ENCODE results near the gene CAPZA1. TPM values are rescaled to one million over a fixed set of nuclear protein-coding genes. Genes with fewer than 3 reads are reported as not detected.

The CAPZA1 gene
- total RNA-seq, 1 experiment from 2014 or later, result 171 TPM

GRCh38 chr1:112672842-112673241, 53.2 kb downstream of the CAPZA1 start:
- Histone ChIP-seq H3K4me3 (ENCODE audit: low read depth, low read length, poor library complexity, severe bottlenecking) (no peak overlapping the region), H3K36me3 (ENCODE audit: insufficient read depth, low read length, poor library complexity, severe bottlenecking) (peaks cover 32% of the 10 kb centered on the region), H3K4me1 (ENCODE audit: insufficient read depth, low read length, poor library complexity, severe bottlenecking) (peaks cover 16% of the 10 kb centered on the region), H3K27ac (ENCODE audit: low read depth, low read length, poor library complexity, severe bottlenecking) (no peak overlapping the region), H3K9me3 (ENCODE audit: low read depth, low read length, poor library complexity, severe bottlenecking) (no peaks in the 10 kb centered on the region), H3K27me3 (replicated peaks; ENCODE audit: insufficient read depth, low read depth, low read length, poor library complexity) (no peaks in the 10 kb centered on the region)
- intact Hi-C loops (cut with micrococcal nuclease; ENCODE audit: unreplicated experiment), result loop anchor here (10.0 kb wide), 1 partner anchor 48 kb away; no protein-coding TSS in a partner anchor
- no TSS peak for BruUV-seq (replicated peaks)
- POLR2A ChIA-PET (ENCODE audit: low non-redundant PET), result interaction anchor here (0.6 kb wide), 1 partner anchor 32 kb away, joined by 4 read pairs; no protein-coding TSS in a partner anchor
- no peak for DNase-seq (ENCODE audit: low spot score)
- TF ChIP-seq, protein P1, sequence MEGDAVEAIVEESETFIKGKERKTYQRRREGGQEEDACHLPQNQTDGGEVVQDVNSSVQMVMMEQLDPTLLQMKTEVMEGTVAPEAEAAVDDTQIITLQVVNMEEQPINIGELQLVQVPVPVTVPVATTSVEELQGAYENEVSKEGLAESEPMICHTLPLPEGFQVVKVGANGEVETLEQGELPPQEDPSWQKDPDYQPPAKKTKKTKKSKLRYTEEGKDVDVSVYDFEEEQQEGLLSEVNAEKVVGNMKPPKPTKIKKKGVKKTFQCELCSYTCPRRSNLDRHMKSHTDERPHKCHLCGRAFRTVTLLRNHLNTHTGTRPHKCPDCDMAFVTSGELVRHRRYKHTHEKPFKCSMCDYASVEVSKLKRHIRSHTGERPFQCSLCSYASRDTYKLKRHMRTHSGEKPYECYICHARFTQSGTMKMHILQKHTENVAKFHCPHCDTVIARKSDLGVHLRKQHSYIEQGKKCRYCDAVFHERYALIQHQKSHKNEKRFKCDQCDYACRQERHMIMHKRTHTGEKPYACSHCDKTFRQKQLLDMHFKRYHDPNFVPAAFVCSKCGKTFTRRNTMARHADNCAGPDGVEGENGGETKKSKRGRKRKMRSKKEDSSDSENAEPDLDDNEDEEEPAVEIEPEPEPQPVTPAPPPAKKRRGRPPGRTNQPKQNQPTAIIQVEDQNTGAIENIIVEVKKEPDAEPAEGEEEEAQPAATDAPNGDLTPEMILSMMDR (conservative IDR thresholded peaks at IDR 0.05; ENCODE audit: low read depth, low read length), result no peak
- TF ChIP-seq EZH2 (IDR thresholded peaks at IDR 0.05; ENCODE audit: borderline replicate concordance, low read depth, low read length, poor library complexity, severe bottlenecking), result no peak
- CTCF ChIA-PET, result no interaction called here

DNA sequence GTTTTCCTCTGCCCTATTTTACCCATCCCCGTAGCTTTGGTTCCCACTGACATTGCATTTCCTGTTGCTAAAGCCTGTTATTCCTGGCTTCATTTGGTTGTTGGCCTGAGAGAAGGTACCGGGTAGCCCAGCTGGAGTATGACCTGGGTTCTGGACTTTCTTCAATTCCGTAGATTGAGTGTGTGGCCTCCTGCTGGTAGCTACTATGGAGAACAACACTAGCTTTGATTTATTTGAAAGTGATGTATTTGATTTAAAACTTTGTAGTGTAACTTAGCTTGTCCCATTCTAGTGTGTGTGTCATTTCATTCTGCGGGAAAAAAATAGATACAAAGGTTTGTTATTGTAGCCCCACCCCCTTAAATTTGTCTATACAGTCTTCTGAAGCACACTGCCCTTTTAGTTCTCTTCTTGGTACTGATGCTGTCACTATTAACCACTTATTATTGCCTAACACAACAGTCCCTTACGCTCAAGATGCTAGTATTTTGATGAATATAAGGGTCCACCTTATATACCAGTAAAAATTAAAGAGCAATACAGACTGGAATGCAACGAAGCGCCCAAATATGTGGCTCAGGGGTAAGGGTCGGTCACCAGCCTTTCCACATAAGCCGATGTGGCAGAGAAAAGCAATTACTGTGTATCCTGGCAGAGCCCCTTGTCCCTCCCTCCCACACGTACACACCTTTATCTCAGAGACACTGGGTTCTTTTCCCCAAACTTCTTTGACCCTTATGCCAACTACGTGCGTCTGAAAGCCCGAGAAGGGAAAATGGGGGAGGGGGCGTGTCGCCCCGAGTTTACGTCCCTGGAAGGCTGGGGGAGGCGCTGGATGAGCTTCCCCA, 54.2 kb downstream of the CAPZA1 start:
- Histone ChIP-seq H3K36me3 (ENCODE audit: insufficient read depth, low read length, poor library complexity, severe bottlenecking) (peaks cover 22% of the 10 kb centered on the region), H3K27ac (ENCODE audit: low read depth, low read length, poor library complexity, severe bottlenecking) (peak overlapping the region; percentile 92), H3K27me3 (replicated peaks; ENCODE audit: insufficient read depth, low read depth, low read length, poor library complexity) (no peaks in the 10 kb centered on the region), H3K4me1 (ENCODE audit: insufficient read depth, low read length, poor library complexity, severe bottlenecking) (peaks cover 16% of the 10 kb centered on the region), H3K9me3 (ENCODE audit: low read depth, low read length, poor library complexity, severe bottlenecking) (no peaks in the 10 kb centered on the region), H3K4me3 (ENCODE audit: low read depth, low read length, poor library complexity, severe bottlenecking) (peak overlapping the region; percentile 84)
- ChIA-PET POLR2A (ENCODE audit: low non-redundant PET) (interaction anchor here (0.6 kb wide), 1 partner anchor 46 kb away, joined by 4 read pairs; no protein-coding TSS in a partner anchor), CTCF (interaction anchor here (0.6 to 1.4 kb wide), 2 partner anchors 22 to 283 kb away, joined by 3 read pairs; no protein-coding TSS in a partner anchor)
- no TSS peak for BruUV-seq (replicated peaks)
- intact Hi-C loops (cut with micrococcal nuclease; ENCODE audit: unreplicated experiment), result loop anchor here (10.0 kb wide), 1 partner anchor 49 kb away; no protein-coding TSS in a partner anchor
- TF ChIP-seq, protein P1 (conservative IDR thresholded peaks at IDR 0.05; ENCODE audit: low read depth, low read length), result peak; percentile 44
- no peak for TF ChIP-seq EZH2 (IDR thresholded peaks at IDR 0.05; ENCODE audit: borderline replicate concordance, low read depth, low read length, poor library complexity, severe bottlenecking)
- DNase-seq (ENCODE audit: low spot score), result peak; percentile 38

GRCh38 chr1:112674440-112674985, 54.9 kb downstream of the CAPZA1 start, which contains the start of gene MOV10:
Gene MOV10 (plus strand): TSS chr1:112674659. CDS start chr1:112674913, 254 bp downstream.
- no peaks in the 10 kb centered on the region for H3K9me3 ChIP-seq (ENCODE audit: low read depth, low read length, poor library complexity, severe bottlenecking)
- TF ChIP-seq EZH2 (IDR thresholded peaks at IDR 0.05; ENCODE audit: borderline replicate concordance, low read depth, low read length, poor library complexity, severe bottlenecking), result no peak
- TF ChIP-seq, protein P1 (conservative IDR thresholded peaks at IDR 0.05; ENCODE audit: low read depth, low read length), result no peak
- POLR2A ChIA-PET (ENCODE audit: low non-redundant PET), result interaction anchor here (0.6 kb wide), 1 partner anchor 47 kb away, joined by 4 read pairs; no protein-coding TSS in a partner anchor
- BruUV-seq (replicated peaks), result no TSS peak
- H3K36me3 ChIP-seq (ENCODE audit: insufficient read depth, low read length, poor library complexity, severe bottlenecking), result peaks cover 15% of the 10 kb centered on the region
- DNase-seq (ENCODE audit: low spot score), result peak; percentile 84
- H3K27me3 ChIP-seq (replicated peaks; ENCODE audit: insufficient read depth, low read depth, low read length, poor library complexity), result no peaks in the 10 kb centered on the region
- intact Hi-C loops (cut with micrococcal nuclease; ENCODE audit: unreplicated experiment), result loop anchor here (10.0 kb wide), 1 partner anchor 50 kb away; no protein-coding TSS in a partner anchor
- peak within 1 kb of the TSS; percentile 84 for H3K4me3 ChIP-seq (ENCODE audit: low read depth, low read length, poor library complexity, severe bottlenecking)
- CTCF ChIA-PET, result interaction anchor here (1.2 to 1.4 kb wide), 2 partner anchors 173 to 283 kb away, joined by 3 to 4 read pairs; no protein-coding TSS in a partner anchor
- peaks cover 16% of the 10 kb centered on the region for H3K4me1 ChIP-seq (ENCODE audit: insufficient read depth, low read length, poor library complexity, severe bottlenecking)
- peak within 1 kb of the TSS; percentile 92 for H3K27ac ChIP-seq (ENCODE audit: low read depth, low read length, poor library complexity, severe bottlenecking)
